GM21515 (cell line): Measurements from ENCODE around the gene THAP2.
"Not testable (repeated sequence)": the region's sequence is repeated elsewhere in the genome, so short reads cannot be mapped to it uniquely, and the experiment has no call there.

ENCODE experiments used
- ATAC-seq: cut with Tn5 transposase; IDR thresholded peaks from one replicate; pipeline ENCODE4 v1.9.1; 2021; ENCODE audit not compliant: unreplicated experiment

The THAP2 gene

GRCh38 chr12:71661977-71662530 lies 2.0 kb upstream of the THAP2 start:
- no peak for ATAC-seq

- ATAC-seq, result peak; percentile 27
These were observed 1.1 kb upstream of the THAP2 start for GRCh38 chr12:71662849-71663560.

- ATAC-seq, result peak; percentile 13
These were observed 449 bp downstream of the THAP2 start for GRCh38 chr12:71664411-71665089.

- ATAC-seq, result no peak
These were observed 976 bp downstream of the THAP2 start for GRCh38 chr12:71665090-71665463.

GRCh38 chr12:71666259-71666658 lies 2.2 kb downstream of the THAP2 start:
- no peak for ATAC-seq

GRCh38 chr12:71671311-71671710 lies 7.2 kb downstream of the THAP2 start:
- no peak for ATAC-seq

- ATAC-seq, result no peak
These were observed 7.7 kb downstream of the THAP2 start for GRCh38 chr12:71671816-71672215.

GRCh38 chr12:71682466-71682865 lies 18.4 kb downstream of the THAP2 start:
- no peak for ATAC-seq

GRCh38 chr12:71683633-71684032 lies 19.5 kb downstream of the THAP2 start:
- ATAC-seq, result no peak

GRCh38 chr12:71684081-71684480 lies 20.0 kb downstream of the THAP2 start:
- ATAC-seq, result no peak

GRCh38 chr12:71685312-71685906 lies 21.3 kb downstream of the THAP2 start:
- ATAC-seq, result no peak

- ATAC-seq, result peak; percentile 82
These were observed 22.0 kb downstream of the THAP2 start, which contains the start of gene TMEM19 for GRCh38 chr12:71685914-71686657. Gene TMEM19 (plus strand): TSS chr12:71686082. CDS start chr12:71686681, 599 bp downstream.

- no peak for ATAC-seq
These were observed 22.5 kb downstream of the THAP2 start for GRCh38 chr12:71686658-71687025.

GRCh38 chr12:71687172-71687571 lies 23.1 kb downstream of the THAP2 start:
- not testable (repeated sequence) for ATAC-seq

- ATAC-seq, result no peak
These were observed 25.0 kb downstream of the THAP2 start for GRCh38 chr12:71688961-71689570.

GRCh38 chr12:71691504-71692129 lies 27.5 kb downstream of the THAP2 start:
- ATAC-seq, result no peak

GRCh38 chr12:71693126-71693525 lies 29.0 kb downstream of the THAP2 start:
- ATAC-seq, result no peak

GRCh38 chr12:71693651-71694050 lies 29.6 kb downstream of the THAP2 start:
- peak; percentile 8 for ATAC-seq

GRCh38 chr12:71694099-71694820 lies 30.2 kb downstream of the THAP2 start:
- ATAC-seq, result peak; percentile 79

- ATAC-seq, result no peak
These were observed 31.7 kb downstream of the THAP2 start for GRCh38 chr12:71695782-71696181.
